GM12874 (cell line): Measurements from ENCODE around the gene YIPF5.
A peak's percentile ranks its signal among the peaks of the same experiment; 100 is the strongest.

Experiments
- TF ChIP-seq, protein P1 (sequence below): IDR thresholded peaks from 2 replicates; pipeline ENCODE4 v1.5.1; 2011; ENCODE audit warnings: low read depth, mild to moderate bottlenecking, control low read depth, low read length, moderate library complexity; ENCODE audit not compliant: insufficient read depth

Gene YIPF5

DNA sequence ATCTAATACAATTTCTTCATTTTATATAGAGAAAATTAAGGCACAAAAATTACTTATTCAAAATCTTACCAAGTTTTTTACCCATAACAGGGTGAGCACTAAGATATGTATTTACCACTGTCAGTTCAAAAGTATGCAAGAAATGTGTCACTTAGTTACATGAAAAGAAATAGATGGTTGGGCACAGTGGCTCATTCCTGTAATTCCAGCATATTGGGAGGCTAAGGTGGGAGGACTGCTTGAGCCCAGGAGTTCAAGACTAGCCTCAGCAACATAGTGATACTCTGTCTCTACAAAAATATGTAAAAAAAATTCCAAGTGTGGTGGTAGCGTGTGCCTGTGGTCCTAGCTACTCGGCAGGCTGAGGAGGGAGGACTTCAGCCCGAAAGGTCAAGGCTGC lies 19.4 kb downstream of the YIPF5 start:
- TF ChIP-seq, protein P1, sequence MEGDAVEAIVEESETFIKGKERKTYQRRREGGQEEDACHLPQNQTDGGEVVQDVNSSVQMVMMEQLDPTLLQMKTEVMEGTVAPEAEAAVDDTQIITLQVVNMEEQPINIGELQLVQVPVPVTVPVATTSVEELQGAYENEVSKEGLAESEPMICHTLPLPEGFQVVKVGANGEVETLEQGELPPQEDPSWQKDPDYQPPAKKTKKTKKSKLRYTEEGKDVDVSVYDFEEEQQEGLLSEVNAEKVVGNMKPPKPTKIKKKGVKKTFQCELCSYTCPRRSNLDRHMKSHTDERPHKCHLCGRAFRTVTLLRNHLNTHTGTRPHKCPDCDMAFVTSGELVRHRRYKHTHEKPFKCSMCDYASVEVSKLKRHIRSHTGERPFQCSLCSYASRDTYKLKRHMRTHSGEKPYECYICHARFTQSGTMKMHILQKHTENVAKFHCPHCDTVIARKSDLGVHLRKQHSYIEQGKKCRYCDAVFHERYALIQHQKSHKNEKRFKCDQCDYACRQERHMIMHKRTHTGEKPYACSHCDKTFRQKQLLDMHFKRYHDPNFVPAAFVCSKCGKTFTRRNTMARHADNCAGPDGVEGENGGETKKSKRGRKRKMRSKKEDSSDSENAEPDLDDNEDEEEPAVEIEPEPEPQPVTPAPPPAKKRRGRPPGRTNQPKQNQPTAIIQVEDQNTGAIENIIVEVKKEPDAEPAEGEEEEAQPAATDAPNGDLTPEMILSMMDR: no peak

DNA sequence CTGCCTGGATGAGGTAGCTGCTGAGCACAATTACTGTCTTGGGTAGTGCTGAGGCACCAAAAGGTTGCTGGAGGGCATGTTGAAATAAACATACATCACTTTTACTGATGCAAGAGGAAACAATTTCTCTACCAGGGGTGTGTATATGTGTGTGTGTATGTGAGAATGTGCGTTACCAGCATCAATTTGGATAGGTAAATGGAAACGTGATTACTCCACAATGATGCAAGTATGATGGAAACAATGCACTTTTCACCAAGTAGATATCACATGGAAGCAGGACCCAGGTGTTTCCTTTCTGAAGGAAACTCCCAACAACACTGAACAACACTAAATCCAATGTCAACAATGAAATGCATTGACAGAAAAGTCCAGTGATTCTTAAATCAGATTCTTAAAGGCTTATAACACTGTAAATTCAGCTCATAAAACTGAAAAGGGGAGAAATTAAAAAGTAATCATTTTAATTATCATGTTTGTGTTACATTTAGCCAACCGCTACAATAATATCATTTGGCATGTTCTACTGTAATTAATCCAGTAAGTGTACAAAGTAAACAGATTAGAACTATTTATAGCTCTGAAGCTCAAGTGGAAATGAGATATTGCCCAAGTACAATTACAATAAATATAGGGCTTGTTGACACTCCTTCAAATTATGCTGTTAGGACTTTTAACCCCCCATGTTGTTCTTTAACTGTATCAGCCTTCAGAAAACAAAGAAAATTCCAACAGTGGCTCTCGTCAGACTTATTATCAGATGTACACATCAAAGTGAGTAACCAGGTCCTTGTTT lies 25.3 kb downstream of the YIPF5 start:
- TF ChIP-seq, protein P1: no peak

DNA sequence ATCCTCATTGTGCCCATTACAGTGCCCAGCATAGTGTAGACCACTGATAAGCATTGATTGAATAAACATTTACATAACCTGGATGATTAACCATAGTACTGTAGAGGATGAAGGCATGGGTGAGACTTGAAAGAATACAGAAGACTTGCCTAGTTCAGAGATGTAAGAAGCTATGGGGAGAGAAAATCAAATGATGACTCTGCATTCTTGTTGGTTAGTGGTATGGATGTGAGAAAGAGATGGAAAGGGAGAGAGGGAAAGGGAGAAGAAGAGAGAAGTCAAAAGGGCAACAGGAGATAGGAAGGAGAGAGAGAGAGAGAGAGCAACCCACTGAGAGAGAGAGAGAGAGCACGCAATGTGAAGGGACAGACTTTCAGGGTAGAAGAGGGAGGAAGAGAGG lies 26.8 kb downstream of the YIPF5 start:
- TF ChIP-seq, protein P1: no peak

DNA sequence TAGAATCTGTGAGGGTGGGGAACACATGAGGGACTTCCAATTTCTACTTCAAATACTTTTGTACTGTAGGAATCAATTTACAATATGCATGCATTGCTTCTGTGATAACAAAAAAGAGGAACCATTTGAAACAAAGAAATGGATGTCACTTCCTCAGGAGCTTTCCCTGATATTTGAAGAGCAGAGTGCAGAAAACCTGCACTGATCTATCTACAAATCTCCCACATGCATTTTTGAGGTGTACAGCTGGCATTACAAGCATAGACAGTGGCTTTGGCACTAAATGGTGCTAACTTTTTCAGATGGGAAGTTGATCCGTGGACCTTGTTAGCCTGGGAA lies 27.7 kb downstream of the YIPF5 start:
- TF ChIP-seq, protein P1: no peak

DNA sequence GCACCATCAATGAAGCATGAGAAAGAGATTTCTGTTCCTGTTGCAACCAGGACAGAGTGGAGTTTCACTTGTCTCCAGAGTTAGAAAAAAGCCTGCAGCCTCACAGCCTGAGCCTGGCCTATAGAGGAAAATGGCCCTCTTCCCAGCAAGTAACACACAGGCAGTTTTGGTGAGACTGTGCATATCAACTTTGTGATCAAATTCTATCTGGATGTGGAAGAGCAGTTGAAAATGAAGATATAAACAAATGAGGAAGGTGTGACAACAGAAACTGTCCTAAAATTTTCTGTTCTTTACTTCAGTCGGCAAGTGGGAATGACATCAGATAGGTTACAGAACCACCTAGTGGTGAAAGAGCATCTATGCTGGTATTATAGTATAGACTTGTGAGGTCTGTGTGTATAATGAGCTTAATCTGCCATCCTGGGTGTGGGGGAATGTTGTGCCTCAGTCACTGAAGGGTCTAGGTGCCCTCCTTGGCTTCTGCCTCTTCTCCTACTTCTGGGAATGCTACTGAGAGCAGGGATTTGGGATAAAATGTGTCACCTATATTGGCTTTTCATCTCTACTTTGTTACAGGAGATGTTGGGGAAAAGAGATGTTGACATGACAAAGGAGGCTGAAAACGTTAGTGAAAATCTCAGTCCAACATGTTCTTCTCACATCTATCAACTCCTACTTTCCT lies 28.2 kb downstream of the YIPF5 start:
- TF ChIP-seq, protein P1: peak; percentile 58; the same call in 1 of the 2 replicates

DNA sequence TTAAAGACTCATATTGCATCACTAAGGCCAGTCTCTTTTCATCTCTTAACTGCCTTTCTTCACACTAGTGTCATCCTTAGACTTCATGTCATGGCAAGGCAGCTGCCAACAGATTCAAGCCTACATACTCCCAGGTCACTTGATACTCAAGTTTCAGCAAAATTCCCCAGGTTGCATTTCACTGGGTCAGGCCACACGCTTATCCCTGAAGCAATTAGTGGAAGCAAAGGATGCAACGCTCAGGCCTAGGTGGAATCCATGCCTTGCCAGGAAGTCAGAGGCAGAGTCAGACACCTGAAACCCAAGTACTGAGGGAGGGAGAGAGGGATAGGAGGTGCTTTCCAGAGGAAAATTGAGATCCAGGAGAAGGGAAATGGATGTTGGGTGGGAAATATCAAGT lies 28.9 kb downstream of the YIPF5 start:
- TF ChIP-seq, protein P1: no peak

GRCh38 chr5:144139586-144139985 lies 30.9 kb downstream of the YIPF5 start:
- TF ChIP-seq, protein P1: no peak
